Activated CD8-positive, alpha-beta memory T cell treated with anti-CD3 and anti-CD28 coated beads for 1 hour (primary cell): ENCODE data around the gene HAPLN1.

ENCODE experiments used
- DNase-seq, 2 donors: peaks; one replicate each; pipeline ENCODE4 v3.0.0-alpha.2; 2020; ENCODE audit warnings: low read depth in 1 of 2; ENCODE audit errors: extremely low read depth in 1 of 2

HAPLN1 gene

DNA sequence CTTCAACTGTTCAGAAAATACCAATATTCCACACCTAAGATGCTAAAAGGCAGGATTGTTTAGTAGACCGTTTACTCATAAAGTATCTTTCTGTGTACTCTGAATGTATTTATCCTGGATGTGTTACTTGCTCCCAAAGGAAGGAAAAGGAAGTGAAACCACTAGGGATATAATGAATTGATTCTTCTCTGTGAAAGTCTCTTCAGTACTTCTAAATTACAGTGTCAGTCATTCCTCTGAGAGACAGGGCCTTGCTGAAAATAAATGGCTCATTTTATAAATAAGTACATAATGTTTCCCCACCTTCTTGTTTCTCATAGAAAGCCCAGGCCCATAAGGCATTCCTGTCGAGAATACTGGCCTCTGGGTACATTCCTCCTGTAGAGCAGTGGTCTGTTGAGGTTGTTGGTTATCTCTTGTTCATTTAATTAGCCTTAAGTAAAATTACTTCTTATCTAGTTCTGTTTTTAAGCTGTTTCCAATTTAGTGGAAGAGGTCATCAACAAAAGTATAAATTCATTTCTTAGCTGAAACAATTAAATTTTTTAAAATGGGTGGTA lies 1.6 kb downstream of the HAPLN1 start:
- DNase-seq, result no peak

DNA sequence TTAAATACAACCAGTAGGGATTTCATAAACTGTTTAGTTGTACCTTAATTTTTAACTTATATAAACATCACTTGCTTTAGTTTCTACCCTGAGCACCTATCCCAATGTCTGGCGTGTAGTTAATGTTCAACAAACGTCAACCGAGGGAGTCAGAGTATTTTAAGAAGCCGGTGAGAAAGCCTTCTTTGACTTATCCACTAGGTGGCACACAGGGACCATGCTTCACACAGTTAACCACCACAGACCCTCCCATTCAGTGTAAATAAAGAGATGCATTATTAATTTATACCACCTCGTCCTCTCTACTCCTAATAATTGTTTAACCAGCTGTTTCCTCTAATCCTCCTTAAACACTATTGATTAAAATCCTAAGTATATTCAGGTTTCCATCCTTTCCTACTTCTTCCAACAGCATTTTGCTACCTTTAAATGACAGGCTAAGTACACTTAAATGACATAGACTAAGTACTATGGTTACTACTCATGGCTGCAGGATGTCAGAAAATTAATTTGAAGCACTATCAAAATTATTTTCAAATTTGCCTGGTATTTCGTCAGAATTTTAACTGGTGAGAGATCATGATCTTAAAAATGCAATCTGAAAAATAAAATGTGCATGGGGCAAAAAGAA lies 2.3 kb downstream of the HAPLN1 start:
- DNase-seq, result no peak

DNA sequence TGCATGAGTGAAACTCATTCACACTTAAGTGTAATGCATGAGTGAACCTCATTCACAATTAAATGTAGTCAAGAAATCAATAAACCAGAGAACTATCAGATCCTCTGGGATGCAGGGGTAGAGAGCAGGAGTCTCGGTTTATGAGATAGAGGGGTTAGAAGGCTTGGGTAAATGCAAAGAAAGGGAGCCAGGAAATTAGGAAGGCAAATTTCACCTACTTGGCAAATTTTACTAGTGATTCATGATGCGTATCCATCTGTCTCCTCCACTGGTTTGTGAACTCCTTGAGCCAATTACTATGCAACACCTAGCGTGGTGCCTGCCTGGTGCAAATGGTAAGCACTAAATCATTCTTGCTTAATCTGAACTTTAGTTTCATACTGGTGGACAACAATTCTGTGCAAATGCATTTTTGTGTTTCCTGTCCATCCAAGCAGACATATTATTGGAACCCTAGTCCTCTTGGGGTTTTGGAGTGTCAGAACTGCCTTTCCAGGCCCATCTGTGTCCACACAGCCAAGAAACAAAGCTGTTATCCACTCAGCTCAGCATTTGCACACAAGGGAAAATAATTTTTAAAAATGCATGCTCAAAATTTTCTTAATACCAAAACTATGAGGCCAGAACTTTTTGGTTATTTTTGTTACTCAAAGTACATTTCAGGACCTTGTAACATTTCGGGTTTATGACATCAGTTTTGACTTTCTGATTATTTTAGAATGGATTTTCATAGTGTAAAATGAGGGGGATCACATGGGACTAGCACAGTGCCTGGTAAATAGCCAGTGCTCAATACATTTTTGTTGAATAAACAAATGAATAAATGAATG lies 5.2 kb downstream of the HAPLN1 start:
- DNase-seq, result no peak

DNA sequence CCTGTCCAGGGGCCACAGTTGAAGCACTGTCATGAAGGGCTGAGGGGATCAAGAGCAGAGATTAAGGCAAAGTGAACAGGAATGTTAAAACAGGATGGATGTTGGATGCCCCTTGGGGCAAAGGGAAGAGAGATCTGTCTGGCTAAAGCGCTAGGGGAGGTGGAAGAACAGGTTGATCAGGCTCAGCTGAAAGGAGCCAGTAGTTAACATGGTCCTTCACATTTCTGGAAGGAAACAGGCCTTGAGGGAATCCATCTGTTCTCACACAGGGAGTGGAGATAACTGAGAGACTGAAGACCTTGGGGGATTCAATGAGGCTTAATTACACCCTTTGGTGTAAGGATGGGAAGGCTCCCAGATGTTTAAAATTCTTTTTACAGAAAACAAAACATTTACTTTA lies 5.8 kb downstream of the HAPLN1 start:
- no peak for DNase-seq

DNA sequence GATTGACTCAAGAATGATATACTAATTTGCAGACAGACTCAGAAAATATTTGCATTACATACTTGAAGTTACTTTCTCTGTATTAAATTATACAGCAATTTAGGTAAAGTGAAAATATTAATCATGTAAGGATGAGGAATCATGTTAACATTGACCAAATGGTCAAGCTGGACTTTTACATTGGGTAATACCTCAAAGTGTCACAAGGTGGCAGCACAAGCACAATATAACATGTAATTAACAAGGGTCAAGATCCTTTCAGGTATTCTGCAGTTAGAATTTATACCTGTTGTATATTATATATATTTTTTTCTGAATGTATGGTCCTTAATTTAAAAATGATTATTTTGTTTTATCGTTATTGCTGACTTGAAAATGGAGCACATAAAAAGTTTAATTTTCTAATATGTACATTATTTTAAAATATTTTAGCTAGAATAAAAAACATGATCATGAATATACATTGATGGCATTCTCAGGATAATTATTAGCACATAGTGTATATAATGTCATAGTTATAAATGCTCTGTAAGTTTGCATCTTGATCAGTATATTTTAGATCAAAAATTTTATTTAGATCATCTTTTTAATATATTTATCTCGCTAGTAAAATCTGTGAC lies 8.6 kb downstream of the HAPLN1 start:
- no peak for DNase-seq

DNA sequence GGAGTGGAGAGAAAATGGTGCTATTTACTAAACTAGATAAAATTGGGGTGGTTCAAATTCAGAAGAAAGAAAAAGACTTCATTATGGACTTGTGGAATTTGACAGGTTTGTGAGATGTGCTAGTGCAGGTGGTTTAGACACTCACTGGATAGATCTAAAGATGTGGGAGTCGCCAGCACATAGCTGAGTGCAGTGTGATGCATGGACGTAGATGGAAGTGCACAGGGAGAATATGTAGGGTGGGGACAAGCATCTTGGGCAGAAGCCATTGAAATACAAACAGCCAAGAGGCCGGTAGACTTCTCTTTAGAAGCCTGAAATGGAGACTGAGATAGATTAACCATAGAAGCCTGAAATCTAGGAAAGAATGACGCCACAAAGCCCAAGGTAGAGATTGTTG lies 10.7 kb downstream of the HAPLN1 start:
- no peak for DNase-seq

DNA sequence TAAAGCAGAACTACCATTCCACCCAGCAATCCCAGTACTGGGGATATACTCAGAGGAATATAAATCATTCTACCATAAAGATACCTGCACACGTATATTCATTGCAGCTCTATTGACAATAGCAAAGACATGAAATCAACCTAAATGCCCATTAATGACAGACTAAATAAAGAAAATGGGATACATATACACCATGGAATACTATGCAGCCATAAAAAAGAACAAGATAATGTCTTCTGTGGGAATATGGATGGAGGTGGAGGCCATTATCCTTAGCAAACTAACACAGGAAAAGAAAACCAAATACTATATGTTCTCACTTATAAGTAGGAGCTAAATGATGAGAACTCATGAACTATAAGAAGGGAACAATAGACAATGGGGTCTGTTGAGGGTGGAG lies 12.5 kb downstream of the HAPLN1 start:
- DNase-seq, result no peak

DNA sequence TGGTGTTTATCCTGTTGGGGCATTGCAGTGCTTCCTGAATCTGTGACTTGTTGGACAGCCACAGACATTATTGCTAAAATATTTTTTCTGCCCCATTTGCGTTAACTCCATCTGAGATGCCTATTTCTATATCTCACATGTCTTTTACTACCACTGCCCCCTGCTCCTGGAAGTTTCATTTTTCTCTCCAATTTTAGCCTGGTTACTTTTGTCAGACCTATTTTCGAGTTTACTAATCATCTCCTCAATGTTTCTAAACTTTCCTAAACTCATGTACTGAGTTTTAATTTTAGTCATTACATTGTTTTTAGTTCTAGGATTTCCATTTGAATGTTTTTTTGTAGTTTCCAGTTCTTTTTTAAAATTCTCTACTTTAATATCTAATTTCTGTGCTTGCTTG lies 17.6 kb downstream of the HAPLN1 start:
- no peak for DNase-seq

DNA sequence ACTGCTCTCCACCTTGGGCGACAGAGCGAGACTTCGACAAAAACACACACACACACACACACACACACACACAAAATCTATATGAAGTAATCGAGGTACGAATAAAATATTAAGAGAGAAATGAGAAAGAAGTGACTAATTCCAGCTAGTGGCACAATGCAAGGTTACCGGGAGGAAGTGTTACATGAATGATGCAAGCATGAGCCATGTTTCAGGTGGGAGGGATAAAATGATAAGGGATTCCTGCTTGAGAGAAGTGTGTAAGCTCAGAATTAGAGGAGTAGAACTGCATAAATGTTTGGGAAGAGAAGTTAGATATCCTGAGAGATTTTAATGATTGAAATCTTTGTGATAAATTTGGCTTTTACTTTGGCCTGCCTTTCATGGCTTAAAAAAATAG lies 18.8 kb downstream of the HAPLN1 start:
- DNase-seq, result no peak

DNA sequence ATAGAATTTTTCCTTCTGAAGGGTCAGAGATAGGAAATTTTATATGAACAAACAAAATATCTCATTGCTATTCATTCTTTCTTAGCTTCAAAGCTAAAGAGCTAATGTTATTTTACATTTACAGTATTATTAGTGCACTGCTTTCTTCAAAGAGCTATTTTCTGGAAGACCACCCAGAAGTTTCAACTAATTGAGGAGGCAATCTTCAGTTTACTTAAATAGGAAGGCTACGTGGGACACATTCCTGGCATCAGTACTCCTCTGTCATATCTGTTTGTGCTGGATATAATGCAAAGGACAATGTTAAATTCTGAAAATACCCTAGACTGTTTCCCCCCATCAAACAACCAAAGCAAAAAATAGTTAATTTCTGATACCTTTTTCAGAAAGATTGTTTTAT lies 30.8 kb downstream of the HAPLN1 start:
- DNase-seq, result no peak

DNA sequence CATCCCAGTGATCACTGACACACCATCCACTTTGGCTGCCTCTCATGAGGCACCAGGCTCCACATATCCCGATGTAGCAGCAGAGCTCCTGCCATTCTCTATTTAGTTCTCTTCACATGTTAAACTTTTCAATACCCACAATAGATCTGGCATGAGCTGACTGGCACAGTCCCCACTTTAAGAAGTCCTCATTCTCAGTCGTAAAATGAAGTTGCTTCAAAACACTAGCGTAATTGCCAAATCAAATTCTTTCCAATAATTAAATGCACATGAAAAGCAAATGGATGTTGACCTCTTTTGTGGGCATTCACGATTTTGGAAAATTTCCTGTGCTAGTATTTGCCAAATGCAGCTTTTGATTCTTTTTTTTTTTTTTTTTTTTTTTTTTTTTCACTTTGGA lies 32.4 kb downstream of the HAPLN1 start:
- DNase-seq, result no peak

DNA sequence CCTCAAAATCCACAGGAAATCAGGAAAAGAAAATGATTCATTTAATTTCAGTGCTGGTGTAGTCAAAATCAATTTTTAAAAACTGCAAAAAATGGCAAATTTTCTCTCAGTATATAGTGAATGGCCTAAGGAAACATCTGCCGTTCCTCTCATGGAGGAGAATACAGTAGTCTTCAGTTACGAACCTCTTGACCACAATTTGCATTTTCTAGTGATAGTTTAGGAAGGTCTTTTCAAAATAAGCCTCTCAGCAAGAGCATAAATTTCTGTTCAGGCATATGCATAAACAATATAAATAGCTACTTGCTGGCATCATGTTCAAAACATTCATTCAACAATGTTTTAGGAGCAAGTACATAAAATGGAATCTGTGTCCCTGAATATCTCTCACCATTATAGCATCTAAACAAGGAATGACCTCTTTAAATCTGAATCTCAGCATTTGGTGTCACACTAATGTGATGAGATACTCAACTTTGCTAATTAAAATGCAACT lies 33.5 kb downstream of the HAPLN1 start:
- no peak for DNase-seq

DNA sequence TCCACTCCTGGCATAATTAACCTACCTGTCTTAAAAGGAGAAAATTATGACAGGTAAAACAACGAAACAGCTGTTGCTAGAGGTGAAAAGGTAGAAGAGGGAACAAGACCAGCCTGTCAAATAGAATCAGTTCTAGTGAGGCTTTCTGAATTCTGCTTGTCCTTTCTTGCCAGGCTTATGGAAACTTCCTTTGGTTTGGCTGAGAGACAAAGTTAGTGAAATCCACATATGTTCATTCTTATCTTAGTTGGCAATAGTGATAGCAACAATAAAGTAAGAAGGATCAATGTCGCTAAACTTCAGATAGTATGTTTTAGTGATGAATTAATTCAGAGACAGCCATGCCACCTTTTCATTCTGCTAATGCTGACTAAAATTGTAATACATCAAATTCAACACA lies 34.4 kb downstream of the HAPLN1 start:
- DNase-seq, result no peak

DNA sequence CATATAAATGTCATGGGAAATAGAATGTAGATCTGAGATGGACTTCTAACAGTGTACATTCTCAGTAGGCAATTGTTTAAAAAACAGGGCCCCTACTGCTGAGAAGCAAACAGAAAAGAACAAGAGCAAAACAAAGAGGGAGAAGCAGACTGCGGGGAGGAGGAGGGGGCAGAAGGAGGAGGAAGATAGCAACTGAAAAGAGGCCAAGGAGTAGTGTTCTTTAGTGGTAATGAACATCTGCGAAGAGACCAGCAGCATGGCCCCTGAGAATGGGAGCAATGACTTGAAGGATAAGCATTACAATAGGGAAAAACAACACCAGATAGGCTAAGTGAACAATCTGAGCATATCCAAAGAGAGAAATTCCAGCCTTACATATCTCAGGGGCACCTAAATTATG lies 36.8 kb downstream of the HAPLN1 start:
- no peak for DNase-seq

DNA sequence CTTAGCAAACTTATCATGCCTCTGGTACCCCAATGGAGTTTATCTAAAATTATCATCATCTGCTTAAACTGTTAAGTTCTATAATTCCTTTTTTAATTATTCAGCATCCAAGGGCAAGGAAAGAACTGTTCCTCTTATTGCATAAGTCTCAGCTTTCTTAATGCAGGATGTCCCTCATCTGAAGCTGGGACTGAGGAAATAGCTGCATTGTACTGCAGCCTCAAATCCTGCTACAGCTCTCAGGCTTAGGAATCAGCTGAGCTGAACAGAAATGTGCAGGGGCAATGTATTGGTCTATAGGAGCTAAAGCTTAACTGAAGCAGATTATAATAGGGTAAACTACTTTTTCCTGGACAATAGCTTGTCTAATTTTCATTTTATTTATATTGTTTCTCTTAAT lies 48.0 kb downstream of the HAPLN1 start:
- DNase-seq, result no peak

DNA sequence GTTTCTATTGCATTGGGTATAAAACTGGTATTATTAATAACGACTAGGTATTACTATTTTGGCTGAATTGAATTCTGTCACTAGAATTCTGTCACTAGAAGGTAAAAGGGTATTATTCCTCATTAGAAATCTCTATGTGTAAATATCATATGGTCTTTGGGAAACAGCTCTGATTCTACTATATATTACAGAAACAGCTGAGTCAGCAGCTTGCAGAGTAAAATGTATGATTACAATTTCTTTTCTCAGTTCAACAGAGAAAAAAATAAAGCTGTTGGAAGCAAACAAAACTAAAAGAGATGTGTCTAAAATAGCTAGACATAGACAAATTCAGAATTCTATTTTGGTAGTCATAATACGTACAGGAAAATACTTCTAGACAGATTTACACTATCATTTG lies 48.5 kb downstream of the HAPLN1 start:
- DNase-seq, result no peak

DNA sequence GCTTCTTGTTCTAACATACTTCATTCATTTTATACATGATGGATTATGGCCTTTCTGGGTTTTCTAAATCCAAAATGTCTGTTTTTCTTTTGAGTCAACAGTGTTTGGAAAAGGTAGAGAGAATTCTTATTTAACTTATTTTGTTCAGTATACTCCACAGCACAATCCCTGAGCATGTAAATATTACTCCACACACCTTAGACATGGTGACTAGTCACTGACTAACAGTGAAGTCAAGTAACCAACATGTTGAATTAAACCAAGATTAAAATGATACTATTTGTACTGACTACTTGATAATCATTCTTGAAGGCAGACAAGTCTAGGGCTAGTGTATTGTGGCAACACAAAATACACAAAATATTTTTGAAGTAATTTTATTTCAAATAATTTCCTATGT lies 55.0 kb downstream of the HAPLN1 start:
- no peak for DNase-seq

DNA sequence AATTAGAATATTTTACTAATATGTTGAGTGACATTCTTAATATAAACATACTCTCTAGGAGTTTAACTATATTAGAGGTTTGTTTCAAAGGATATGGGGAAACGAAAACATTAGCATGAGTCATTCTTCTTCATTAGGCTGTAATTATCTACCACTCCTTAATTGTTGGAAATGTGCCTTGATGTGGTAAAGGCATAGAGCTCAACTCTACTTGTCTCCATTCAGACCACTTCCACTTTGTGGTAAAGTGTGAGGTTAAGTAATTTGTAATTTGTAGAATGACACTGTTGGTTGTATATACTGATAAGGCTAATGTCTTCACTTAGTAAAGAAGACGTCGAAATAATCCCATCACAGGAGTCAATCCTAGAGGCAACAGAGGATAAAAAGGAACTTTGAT lies 58.1 kb downstream of the HAPLN1 start:
- no peak for DNase-seq

DNA sequence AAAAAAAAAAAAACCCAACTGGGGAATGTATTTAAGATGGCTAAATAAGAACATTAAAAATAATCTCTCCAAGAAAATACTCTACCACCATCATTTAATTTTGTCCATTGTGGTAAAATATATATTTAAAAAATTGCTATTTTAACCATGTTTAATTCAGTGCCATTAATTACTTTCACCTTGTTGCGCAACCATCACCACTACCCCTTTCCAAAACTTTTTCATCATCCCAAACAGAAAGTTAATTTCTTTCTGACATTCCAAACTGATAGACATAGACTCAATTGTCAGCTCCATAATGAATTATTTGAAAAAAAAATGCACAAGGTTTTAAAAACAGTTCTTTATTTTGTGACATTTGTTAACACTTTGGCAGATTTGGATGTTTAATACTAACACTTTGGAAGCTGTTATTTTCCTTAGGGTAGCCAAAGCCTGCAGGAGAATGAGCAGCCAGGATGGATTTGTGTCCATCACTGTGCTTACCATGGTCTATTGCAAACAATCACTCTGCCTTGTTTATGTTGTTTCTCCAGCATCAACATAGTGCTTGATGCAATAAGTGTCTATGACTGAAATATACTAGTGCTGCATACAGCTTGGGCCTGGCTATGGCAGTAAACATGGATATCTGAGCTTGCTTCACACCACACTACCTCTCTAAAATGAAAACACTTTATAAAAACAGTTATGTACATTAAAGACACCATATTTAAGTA lies 62.7 kb downstream of the HAPLN1 start:
- DNase-seq, result no peak

DNA sequence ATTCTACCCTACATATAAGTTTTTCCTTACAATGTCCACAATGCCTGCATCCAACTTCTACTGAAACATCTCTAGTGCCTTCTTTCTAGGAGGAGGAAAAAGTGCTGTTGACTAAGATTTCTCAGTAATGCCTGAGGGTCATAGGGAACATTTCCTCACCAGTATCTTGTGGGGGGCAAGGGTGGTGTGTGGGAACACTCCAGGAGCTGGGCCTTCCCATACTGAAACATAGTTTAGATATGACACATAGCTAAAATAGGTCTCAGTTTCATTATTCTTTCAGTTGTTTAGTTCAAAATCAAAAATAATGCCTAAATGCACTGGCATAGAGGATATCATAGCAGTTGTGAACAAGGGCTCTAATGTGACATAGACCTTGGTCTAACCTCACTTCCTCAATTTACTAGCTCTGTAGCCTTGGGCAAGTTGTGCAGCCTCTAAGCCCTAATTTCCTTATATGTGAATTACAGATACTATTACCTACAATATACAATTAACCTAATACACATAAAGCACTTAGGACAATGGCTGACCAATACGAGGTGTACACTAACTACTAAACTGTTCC lies 66.1 kb downstream of the HAPLN1 start:
- no peak for DNase-seq

DNA sequence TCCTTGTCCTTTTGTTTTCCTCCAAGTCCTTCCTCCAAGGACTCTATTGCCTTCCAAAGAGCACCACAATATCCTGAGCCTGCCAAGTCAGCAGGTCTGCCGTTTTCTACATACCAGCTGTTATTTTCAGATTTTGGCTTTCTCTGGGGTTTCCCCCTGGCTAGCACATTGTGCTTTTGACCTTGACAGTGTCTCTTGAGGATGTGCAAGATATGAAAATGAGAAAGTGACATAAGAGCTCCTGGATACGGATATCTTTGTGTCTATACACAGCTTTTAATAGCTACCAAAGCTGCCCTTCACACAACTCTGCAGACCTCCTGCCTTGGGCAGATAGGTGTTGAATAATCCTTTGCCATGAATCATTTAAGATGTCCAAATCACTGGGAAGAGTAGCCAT lies 67.0 kb downstream of the HAPLN1 start:
- DNase-seq, result no peak
